ENCODE measurements around the gene NOMO2. TPM values are rescaled to one million over a fixed set of nuclear protein-coding genes. Genes with fewer than 3 reads are reported as not detected.
"Not testable (repeated sequence)": the region's sequence is repeated elsewhere in the genome, so short reads cannot be mapped to it uniquely, and the experiment has no call there.

NOMO2 gene
- total and polyA plus RNA-seq, 11 donors = 94.2 to 248 (median 157) TPM

DNA sequence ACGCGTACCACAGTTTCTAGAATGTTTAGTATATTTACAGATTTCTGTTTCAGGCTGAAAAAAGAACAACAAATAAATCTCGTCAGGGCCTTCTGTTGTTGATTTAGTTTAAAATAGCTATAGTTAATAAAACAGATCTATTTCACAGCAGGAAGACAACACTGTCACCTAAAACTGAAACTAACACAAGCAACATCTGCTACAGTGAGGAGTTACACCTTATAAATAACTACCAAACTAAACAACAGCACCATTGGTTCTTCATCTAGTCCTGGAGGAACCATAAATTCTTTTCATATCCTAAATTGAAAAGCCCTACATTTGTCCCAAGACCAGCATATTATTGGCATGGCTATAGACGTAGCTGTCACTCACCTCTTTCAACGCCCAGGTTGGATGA, 15.0 kb downstream of the NOMO2 start:
- H3K36me3 ChIP-seq; H3K4me1 ChIP-seq; H3K27ac ChIP-seq; ATAC-seq; DNase-seq; H3K9me3 ChIP-seq; H3K27me3 ChIP-seq; intact Hi-C loops (cut with DNase I); H3K4me3 ChIP-seq: not testable (repeated sequence)
- WGBS, 4 donors = no CpG with 5 or more reads among the region's 5 CpGs

DNA sequence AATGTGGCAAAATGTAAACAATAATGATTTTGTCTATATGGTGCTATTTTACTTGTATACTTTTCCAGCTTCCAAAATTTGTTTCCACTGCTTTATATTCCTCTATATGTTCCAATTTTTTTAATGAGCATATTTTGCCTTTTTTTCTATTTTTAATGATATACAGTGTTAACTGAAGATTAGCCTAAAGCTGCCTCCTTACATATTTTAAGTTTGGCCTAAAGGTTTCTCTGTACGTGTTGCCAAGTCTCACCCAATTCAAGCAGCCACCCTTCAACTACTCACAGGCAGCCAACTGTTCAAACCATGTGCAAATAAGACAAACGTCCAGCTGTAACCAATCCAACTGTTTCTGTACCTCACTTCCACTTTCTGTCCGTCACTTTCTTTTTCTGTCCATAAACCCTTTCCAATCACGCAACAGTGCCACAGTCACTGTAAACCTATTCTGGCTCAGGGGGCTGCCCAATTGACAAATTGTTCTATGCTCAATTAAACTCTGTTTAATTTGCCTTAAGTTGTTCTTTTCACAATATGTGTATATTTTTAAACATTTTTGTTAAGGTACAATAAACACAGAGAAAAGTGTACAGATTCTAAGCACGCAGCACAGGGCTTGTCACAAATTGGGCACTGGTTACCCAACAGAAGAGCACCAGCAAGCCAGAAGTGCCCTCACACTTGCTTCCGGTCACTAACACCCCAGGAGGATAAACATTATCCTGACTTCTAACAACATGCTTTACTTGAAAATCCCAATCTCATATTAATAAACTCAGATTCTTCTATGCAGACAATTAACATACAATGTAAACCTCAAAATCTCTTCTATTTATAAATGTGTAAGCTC, 17.4 kb downstream of the NOMO2 start:
- peak; percentile 63 to 81 (median 66) for ATAC-seq
- intact Hi-C loops (cut with DNase I); DNase-seq; H3K27me3 ChIP-seq; H3K4me3 ChIP-seq; H3K4me1 ChIP-seq; H3K9me3 ChIP-seq; H3K36me3 ChIP-seq: not testable (repeated sequence)
- H3K27ac ChIP-seq = peak overlapping the region in 1 of 12 donors; percentile 34
- 61 to 67% (median 64%) methylated on average over 4 to 5 of the region's 6 CpGs for WGBS, 4 donors

- H3K4me3 ChIP-seq; ATAC-seq; intact Hi-C loops (cut with DNase I); H3K27me3 ChIP-seq; H3K27ac ChIP-seq; H3K36me3 ChIP-seq; DNase-seq; H3K9me3 ChIP-seq; H3K4me1 ChIP-seq: not testable (repeated sequence)
- WGBS, 4 donors = no CpG with 5 or more reads among the region's 5 CpGs
These were observed 20.0 kb downstream of the NOMO2 start for GRCh38 chr16:18541912-18542311.

GRCh38 chr16:18537004-18537403, 24.9 kb downstream of the NOMO2 start:
- H3K27ac ChIP-seq; H3K4me3 ChIP-seq; H3K4me1 ChIP-seq; H3K27me3 ChIP-seq; H3K9me3 ChIP-seq; intact Hi-C loops (cut with DNase I); DNase-seq: not testable (repeated sequence)
- peak in 1 of 4 donors; percentile 16 for ATAC-seq
- peaks cover 0 to 12% (median 6%) of the 10 kb centered on the region in 9 donors for H3K36me3 ChIP-seq
- TF ChIP-seq, protein P1, sequence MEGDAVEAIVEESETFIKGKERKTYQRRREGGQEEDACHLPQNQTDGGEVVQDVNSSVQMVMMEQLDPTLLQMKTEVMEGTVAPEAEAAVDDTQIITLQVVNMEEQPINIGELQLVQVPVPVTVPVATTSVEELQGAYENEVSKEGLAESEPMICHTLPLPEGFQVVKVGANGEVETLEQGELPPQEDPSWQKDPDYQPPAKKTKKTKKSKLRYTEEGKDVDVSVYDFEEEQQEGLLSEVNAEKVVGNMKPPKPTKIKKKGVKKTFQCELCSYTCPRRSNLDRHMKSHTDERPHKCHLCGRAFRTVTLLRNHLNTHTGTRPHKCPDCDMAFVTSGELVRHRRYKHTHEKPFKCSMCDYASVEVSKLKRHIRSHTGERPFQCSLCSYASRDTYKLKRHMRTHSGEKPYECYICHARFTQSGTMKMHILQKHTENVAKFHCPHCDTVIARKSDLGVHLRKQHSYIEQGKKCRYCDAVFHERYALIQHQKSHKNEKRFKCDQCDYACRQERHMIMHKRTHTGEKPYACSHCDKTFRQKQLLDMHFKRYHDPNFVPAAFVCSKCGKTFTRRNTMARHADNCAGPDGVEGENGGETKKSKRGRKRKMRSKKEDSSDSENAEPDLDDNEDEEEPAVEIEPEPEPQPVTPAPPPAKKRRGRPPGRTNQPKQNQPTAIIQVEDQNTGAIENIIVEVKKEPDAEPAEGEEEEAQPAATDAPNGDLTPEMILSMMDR (IDR thresholded peaks at IDR 0.05) = peak in 8 of 12 donors; percentile 7 to 40 (median 30)
- WGBS, 4 donors = 46 to 78% (median 65%) methylated on average over 2 to 3 of the region's 3 CpGs

GRCh38 chr16:18535519-18536168, 26.3 kb downstream of the NOMO2 start:
- H3K27me3 ChIP-seq; H3K9me3 ChIP-seq; H3K4me1 ChIP-seq; H3K4me3 ChIP-seq; intact Hi-C loops (cut with DNase I): not testable (repeated sequence)
- ATAC-seq (peak; percentile 93 to 96 (median 96)), DNase-seq (peak in 4 of 5 donors; percentile 52 to 61 (median 56))
- H3K27ac ChIP-seq = peak overlapping the region in 4 of 12 donors; percentile 22 to 58 (median 50)
- 51 to 57% (median 55%) methylated on average over 11 to 15 of the region's 15 CpGs for WGBS, 4 donors
- peaks cover 0 to 13% (median 10%) of the 10 kb centered on the region in 9 donors for H3K36me3 ChIP-seq

- intact Hi-C loops (cut with DNase I); H3K27ac ChIP-seq; DNase-seq; H3K9me3 ChIP-seq; H3K27me3 ChIP-seq; H3K4me3 ChIP-seq; H3K4me1 ChIP-seq: not testable (repeated sequence)
- peak; percentile 52 to 83 (median 70) for ATAC-seq
- H3K36me3 ChIP-seq = peaks cover 0 to 13% (median 8%) of the 10 kb centered on the region in 9 donors
- 45 to 89% (median 71%) methylated on average over 1 of the region's 4 CpGs for WGBS, 4 donors
These were observed 27.6 kb downstream of the NOMO2 start for GRCh38 chr16:18534308-18534707.

GRCh38 chr16:18531323-18531722, 30.6 kb downstream of the NOMO2 start:
- H3K4me3 ChIP-seq; H3K27ac ChIP-seq; H3K4me1 ChIP-seq; intact Hi-C loops (cut with DNase I); H3K9me3 ChIP-seq; DNase-seq; ATAC-seq; H3K27me3 ChIP-seq: not testable (repeated sequence)
- peaks cover 0 to 20% (median 14%) of the 10 kb centered on the region in 9 donors for H3K36me3 ChIP-seq
- WGBS, 4 donors = 89 to 100% (median 93%) methylated on average over 2 to 7 of the region's 10 CpGs; no CpG with 5 or more reads in 1 of the 4 donors

- H3K27me3 ChIP-seq; H3K4me3 ChIP-seq; H3K27ac ChIP-seq; DNase-seq; intact Hi-C loops (cut with DNase I); H3K4me1 ChIP-seq; H3K9me3 ChIP-seq; ATAC-seq: not testable (repeated sequence)
- WGBS, 4 donors = 75 to 100% (median 91%) methylated on average over 1 to 2 of the region's 3 CpGs
- H3K36me3 ChIP-seq = peaks cover 0 to 22% (median 12%) of the 10 kb centered on the region in 9 donors
These were observed 31.6 kb downstream of the NOMO2 start for GRCh38 chr16:18530329-18530728.

- 95 to 98% (median 95%) methylated on average over 2 to 3 of the region's 4 CpGs for WGBS, 4 donors
- H3K36me3 ChIP-seq = peaks cover 0 to 22% (median 12%) of the 10 kb centered on the region in 9 donors
- H3K4me3 ChIP-seq; H3K9me3 ChIP-seq; DNase-seq; intact Hi-C loops (cut with DNase I); ATAC-seq; H3K27ac ChIP-seq; H3K27me3 ChIP-seq; H3K4me1 ChIP-seq: not testable (repeated sequence)
These were observed 35.4 kb downstream of the NOMO2 start for GRCh38 chr16:18526547-18526946.

Measured in heart left ventricle (tissue), 16 donors.